ENCODE measurements around the gene LYPD6B. TPM values are rescaled to one million over a fixed set of nuclear protein-coding genes. Genes with fewer than 3 reads are reported as not detected.

The LYPD6B gene
- polyA plus RNA-seq, 3 donors, result 30.4 to 33.6 (median 31.8) TPM

GRCh38 chr2:149068996-149069888, 30.7 kb downstream of the LYPD6B start:
- no peak for DNase-seq

- no peak for DNase-seq
These were observed 32.3 kb downstream of the LYPD6B start for GRCh38 chr2:149070681-149071320.

- no peak for DNase-seq
These were observed 36.6 kb downstream of the LYPD6B start for GRCh38 chr2:149075105-149075504.

GRCh38 chr2:149075853-149076252, 37.4 kb downstream of the LYPD6B start:
- DNase-seq, result no peak

DNA sequence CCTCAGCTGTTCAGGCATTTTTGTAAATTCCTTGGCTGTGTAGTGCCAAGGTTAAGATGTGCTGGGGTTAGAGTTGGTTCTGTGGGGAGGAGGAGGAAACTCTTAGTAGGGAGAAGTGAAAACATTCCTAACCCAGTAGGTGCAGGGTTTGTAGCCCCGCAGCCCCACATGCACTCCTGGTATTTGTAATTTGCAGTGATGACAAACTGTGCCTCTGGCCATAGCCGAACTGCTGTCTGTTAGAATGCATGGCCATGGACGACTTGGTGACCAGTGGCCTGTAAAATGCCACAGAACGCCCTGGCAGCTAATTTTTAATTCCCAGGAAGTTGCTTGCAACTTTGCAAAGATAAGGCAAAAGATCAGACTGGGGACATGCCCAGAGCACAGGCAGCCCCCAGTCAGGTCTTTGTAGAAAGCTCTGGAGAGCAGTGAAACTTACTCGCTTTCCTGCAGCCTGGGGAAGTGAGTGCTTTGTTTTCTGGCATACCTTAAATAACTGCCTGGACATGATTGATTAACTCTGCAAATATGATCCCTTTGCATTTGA, 38.4 kb downstream of the LYPD6B start:
- peak; percentile 66 for DNase-seq

DNA sequence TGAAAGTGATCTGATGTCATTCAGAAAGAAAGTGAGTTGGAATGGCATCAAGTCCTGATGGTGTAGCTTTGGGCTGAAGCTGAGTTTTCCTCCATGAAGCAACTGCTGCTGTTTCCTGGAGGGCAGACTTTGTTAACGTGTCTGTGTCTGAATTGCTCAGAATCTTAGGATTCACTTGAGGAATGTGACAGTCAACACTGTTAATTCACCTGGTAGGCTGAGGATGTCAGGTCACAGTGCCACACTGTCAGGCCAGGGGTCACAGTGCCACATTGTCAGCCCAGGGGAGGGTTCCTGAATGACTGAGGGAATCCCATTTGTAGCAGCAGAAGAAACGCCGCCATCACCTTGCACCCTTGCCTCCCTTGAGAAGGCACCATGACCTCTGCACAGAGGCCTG, 39.4 kb downstream of the LYPD6B start:
- no peak for DNase-seq

DNA sequence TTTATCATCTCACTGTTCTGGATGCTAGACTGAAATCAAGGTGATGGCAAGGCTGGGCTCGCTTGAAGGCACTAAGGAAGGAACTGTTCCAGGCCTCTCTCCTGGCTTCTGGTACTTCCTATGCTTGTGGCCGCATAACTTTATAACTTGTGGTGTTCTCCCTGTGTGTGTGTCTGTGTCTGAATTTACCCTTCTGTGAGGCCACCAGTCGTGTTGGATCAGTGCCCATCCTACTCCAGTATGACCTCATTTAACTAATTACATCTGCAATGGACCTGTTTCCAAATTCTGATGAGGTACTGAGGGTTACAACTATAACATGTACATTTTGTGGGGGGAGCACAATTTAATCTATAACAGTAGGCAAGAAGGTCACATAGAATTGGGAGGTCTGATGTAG, 41.6 kb downstream of the LYPD6B start:
- DNase-seq, result no peak

DNA sequence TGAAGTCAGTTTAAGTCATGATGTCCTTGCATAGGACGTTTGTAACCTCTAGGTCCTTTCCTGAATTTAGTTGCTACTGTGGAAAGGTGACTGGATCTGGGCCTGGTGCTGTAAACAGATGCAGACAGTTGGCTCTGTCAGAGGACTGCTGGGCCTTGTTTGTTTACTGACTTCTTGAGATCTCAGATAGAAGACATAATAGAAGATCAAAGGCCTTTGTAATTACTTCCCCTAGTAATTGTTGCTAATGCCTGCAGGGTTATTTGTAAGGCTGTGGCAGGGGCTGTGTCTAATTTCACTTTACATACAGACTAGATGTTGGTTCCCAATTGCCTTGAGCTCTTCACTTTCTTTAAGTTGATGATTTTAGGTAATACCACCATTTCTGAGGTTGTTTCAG, 42.5 kb downstream of the LYPD6B start:
- no peak for DNase-seq

- no peak for DNase-seq
These were observed 43.6 kb downstream of the LYPD6B start for GRCh38 chr2:149082079-149082478.

DNA sequence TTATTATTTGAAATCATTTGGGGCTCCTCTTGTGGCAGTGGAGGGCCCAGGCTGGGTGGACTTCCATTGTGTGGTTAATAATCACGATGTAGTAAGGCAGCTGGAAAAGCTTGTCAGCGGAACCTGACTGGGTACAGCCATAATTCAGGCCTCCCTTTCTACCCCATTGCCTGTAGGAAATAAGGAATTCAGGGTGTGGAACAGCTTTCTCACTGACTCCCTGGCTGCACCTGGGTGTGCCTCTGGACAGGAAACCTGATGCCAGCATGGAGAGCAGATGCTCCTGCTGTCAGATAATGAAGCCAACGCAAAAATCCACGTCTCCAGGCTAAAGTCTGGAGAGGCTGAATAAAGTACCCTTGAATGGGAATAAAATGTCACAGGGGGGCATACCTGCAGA, 44.2 kb downstream of the LYPD6B start:
- peak; percentile 48 for DNase-seq

GRCh38 chr2:149084924-149085795, 46.7 kb downstream of the LYPD6B start:
- DNase-seq, result no peak

- no peak for DNase-seq
These were observed 49.3 kb downstream of the LYPD6B start for GRCh38 chr2:149087751-149088150.

- DNase-seq, result no peak
These were observed 50.6 kb downstream of the LYPD6B start for GRCh38 chr2:149089068-149089467.

DNA sequence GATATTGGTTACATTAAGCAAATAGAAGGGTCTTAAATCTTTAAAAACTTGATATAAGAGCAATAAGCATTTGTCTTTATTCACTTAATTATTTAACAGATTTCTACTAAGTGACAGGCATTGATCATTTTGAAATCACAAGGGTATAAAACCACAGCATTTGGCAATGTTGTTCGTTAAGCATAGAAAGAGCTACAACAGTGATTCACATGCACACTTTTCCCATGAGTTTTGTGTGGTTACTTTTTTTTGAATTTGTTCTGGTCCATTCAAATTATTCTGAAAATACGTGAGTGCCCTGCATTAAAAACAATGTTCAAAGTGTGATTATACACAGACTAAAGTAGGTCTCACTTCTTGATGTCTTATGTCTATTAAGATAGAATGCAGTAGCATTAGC, 52.2 kb downstream of the LYPD6B start:
- no peak for DNase-seq

DNA sequence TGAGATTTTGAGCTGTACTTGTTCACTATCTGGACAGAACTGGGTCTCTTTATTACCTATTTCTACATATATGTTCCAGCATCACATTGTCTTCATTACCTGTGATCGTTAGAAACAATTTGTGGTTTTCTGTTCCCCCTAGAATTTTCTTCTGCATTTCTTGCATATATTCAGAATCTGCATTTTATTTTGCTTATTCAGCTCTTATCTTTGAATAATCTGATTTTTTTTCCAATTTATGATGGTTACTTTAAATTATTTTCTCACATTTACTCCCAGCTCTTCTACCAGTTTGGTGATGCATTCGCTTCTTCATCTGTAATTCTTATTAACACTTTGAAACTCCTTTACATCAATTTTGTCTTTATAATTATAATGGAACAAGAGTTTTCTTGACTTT, 55.1 kb downstream of the LYPD6B start:
- DNase-seq, result no peak

- DNase-seq, result no peak
These were observed 55.9 kb downstream of the LYPD6B start for GRCh38 chr2:149094217-149095015.

DNA sequence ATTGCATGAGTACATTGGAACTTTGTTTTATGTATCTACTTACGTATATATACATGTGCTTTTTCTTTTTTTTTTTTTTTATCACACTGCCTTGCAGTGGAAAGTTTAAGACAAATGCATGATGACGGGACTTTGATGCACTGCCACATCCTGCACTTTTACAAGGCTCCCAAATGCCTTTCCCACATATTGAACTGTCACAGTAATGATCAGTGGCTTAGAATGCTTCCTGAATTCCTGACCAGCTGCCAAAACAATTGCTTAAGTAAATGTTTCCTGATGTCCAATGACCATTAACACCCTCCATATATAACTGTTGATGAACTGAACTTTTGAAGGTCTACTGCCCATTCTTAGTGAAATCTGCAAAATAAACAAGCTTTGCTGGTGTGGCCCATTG, 60.2 kb downstream of the LYPD6B start:
- DNase-seq, result peak; percentile 69

GRCh38 chr2:149099298-149099697, 60.8 kb downstream of the LYPD6B start:
- no peak for DNase-seq

DNA sequence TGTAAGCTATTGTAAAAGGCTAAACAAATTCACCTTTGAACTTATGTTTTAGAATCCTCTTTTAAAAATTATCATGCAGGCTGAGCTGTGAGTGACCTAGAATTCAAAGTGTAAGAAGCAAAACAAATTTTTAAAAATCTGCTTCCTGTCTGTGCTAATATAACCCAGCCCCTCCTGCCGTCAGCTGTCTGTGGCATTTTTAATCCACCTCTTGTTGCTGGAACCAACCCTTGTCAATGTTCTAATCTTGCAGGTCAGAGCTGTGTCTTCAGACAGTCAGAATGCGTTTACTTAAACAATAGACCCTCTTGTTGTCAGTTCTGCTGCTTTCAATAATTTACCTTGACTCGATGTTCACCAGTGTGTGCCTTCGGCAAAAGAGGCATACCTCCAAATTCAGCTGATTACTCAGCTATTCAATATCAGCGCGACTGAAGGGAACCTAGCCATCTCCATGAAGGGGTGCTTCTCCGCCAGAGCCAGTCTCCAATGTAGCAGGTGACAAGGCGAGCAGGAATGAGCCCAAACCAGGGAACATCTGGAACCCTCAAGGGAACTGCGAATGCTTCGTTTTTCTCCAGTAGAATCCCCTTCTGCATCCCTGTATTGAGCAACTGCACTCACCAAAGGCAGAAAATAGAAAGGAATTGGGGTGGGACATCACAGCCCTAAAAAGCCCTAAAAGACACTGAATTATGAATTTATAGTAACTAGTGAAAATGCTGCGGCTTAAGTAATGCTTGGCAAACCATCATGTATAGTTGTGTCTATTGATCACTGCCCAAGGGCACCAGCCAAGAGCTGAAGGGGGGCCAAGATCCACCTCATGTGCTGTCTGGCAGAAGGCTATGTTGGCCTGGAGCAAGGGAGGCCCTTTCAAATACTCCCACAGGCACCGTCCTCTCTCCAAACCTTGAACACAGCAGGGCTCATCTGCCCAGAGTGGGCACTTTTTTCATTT, 62.5 kb downstream of the LYPD6B start:
- no peak for DNase-seq

DNA sequence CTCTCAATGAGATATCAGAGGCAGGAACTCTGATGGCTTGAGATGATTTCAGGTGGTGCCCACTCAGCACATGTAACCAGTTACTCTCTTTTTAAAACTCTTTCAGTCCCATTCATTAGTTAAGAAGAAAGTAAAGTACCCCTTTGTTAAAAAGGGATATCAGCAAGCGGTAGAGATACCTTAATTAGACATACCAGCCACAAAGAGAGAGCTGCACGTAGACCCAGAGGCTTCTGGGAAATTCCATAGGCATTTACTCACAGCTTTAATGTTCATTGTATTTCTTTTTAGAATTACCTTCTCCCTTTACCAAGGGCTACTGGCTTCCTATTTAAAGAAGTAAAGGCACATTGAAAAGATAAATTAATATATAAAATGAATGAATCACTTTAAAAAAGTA, 63.3 kb downstream of the LYPD6B start:
- no peak for DNase-seq
